NOMO-1 (cell line): ENCODE measurements around the gene BMPR1B.
A peak's percentile ranks its signal among the peaks of the same experiment; 100 is the strongest.

Source experiments
- DNase-seq, 2 experiments: peaks; one replicate each; lab custom pipeline; 2025; ENCODE audit not compliant: unreplicated experiment in 2 of 2; lab: John Stamatoyannopoulos, UW

Gene BMPR1B

GRCh38 chr4:95180531-95181242 lies 422.9 kb downstream of the BMPR1B start:
- no peak for DNase-seq

GRCh38 chr4:95181243-95181995 lies 423.7 kb downstream of the BMPR1B start:
- no peak for DNase-seq

- DNase-seq = no peak
These were observed 424.2 kb downstream of the BMPR1B start for GRCh38 chr4:95181996-95182306.

GRCh38 chr4:95183656-95184408 lies 426.1 kb downstream of the BMPR1B start:
- DNase-seq = no peak

GRCh38 chr4:95186666-95187065 lies 428.9 kb downstream of the BMPR1B start:
- no peak for DNase-seq

GRCh38 chr4:95188701-95189370 lies 431.1 kb downstream of the BMPR1B start:
- no peak for DNase-seq

- DNase-seq = no peak
These were observed 433.1 kb downstream of the BMPR1B start for GRCh38 chr4:95190751-95191436.

GRCh38 chr4:95191537-95191936 lies 433.8 kb downstream of the BMPR1B start:
- no peak for DNase-seq

- DNase-seq = no peak
These were observed 435.9 kb downstream of the BMPR1B start for GRCh38 chr4:95193391-95194224.

- DNase-seq = no peak
These were observed 439.6 kb downstream of the BMPR1B start for GRCh38 chr4:95197353-95197752.

- peak; percentile 1 to 18 for DNase-seq
These were observed 441.2 kb downstream of the BMPR1B start for GRCh38 chr4:95198961-95199360.

GRCh38 chr4:95204267-95204844 lies 446.6 kb downstream of the BMPR1B start:
- no peak for DNase-seq

- no peak for DNase-seq
These were observed 447.1 kb downstream of the BMPR1B start for GRCh38 chr4:95204873-95205272.
